HEK293 (cell line): ENCODE results near the gene FOXJ2.

ENCODE experiments used
- CTCF ChIA-PET: fragments of 350-600 bp; formaldehyde crosslinking; extraction: SDS; loops from one replicate; lab custom pipeline; 2021; ENCODE audit warnings: antibody characterized with exemption; lab: Yijun Ruan, JAX
- POLR2A ChIA-PET: fragments of 300-600 bp; formaldehyde crosslinking; extraction: SDS; loops from one replicate; lab custom pipeline; 2020; ENCODE audit warnings: antibody characterized with exemption, inconsistent platforms; lab: Yijun Ruan, JAX
- H3K27ac ChIP-seq: fragments of 200-500 bp; sonication (Bioruptor generic); 2 replicates; pipeline ENCODE4 v1.5.1; 2014; ENCODE audit warnings: low read depth, low read length, control low read depth, inconsistent platforms; ENCODE audit errors: extremely low read depth
- H3K36me3 ChIP-seq, 2 experiments: fragments of 200-500 bp in 1 of 2; sonication (Bioruptor generic) in 1 of 2; 1 replicate in 1 of 2; 2 replicates in 1 of 2; pipeline ENCODE4 v1.5.1; 2014 to 2017; ENCODE audit warnings: inconsistent platforms in 2 of 2, low read length in 2 of 2; ENCODE audit not compliant: control insufficient read depth in 2 of 2, insufficient read depth in 1 of 2
- H3K4me1 ChIP-seq: fragments of 200-500 bp; sonication (Bioruptor generic); 2 replicates; pipeline ENCODE4 v1.5.1; 2014; ENCODE audit warnings: mild to moderate bottlenecking, low read length, inconsistent platforms; ENCODE audit not compliant: control insufficient read depth, insufficient read depth
- H3K4me3 ChIP-seq: 2 replicates; pipeline ENCODE4 v1.5.1; 2011; ENCODE audit warnings: low read depth, mild to moderate bottlenecking, control low read depth, low read length, moderate library complexity
- H3K9me3 ChIP-seq: fragments of 200-500 bp; sonication (Bioruptor generic); 2 replicates; pipeline ENCODE4 v1.5.1; 2014; ENCODE audit warnings: low read depth, low read length, inconsistent platforms; ENCODE audit not compliant: control insufficient read depth, insufficient read depth
- EGR2 ChIP-seq: fragments of 450-650 bp; formaldehyde crosslinking; IDR thresholded peaks from 2 replicates; pipeline ENCODE4 v1.5.1; 2016; ENCODE audit warnings: low read depth, missing biosample characterization, missing genetic modification characterization
- GLIS2 ChIP-seq: fragments of 450-650 bp; formaldehyde crosslinking; IDR thresholded peaks from 2 replicates; pipeline ENCODE4 v1.5.1; 2016; ENCODE audit warnings: missing biosample characterization, missing genetic modification characterization
- HOXA7 ChIP-seq: sonication (generic); formaldehyde crosslinking; IDR thresholded peaks from 2 replicates; pipeline ENCODE4 v1.8.1; 2022; ENCODE audit warnings: missing genetic modification reagents, borderline replicate concordance
- RBAK ChIP-seq: fragments of 450-650 bp; formaldehyde crosslinking; IDR thresholded peaks from 2 replicates; pipeline ENCODE4 v1.5.1; 2016; ENCODE audit warnings: missing biosample characterization, missing genetic modification characterization
- ZBTB21 ChIP-seq: fragments of 450-650 bp; formaldehyde crosslinking; IDR thresholded peaks from 2 replicates; pipeline ENCODE4 v1.5.1; 2017; ENCODE audit warnings: missing biosample characterization, missing genetic modification characterization
- ZFHX2 ChIP-seq: fragments of 450-650 bp; formaldehyde crosslinking; conservative IDR thresholded peaks from 2 replicates; pipeline ENCODE4 v1.5.1; 2016; ENCODE audit warnings: missing biosample characterization, missing genetic modification characterization
- ZNF530 ChIP-seq: fragments of 450-650 bp; formaldehyde crosslinking; IDR thresholded peaks from 2 replicates; pipeline ENCODE4 v1.5.1; 2016; ENCODE audit warnings: low read depth, missing biosample characterization, missing genetic modification characterization
- ZNF549 ChIP-seq: fragments of 450-650 bp; IDR thresholded peaks from 2 replicates; pipeline ENCODE4 v1.5.1; 2018; ENCODE audit warnings: missing biosample characterization, missing genetic modification characterization, mild to moderate bottlenecking, inconsistent platforms, moderate library complexity
- ZNF561 ChIP-seq: fragments of 450-650 bp; IDR thresholded peaks from 2 replicates; pipeline ENCODE4 v1.5.1; 2018; ENCODE audit warnings: missing biosample characterization, missing genetic modification characterization, borderline replicate concordance
- ZNF792 ChIP-seq: fragments of 450-650 bp; formaldehyde crosslinking; IDR thresholded peaks from 2 replicates; pipeline ENCODE4 v1.5.1; 2016; ENCODE audit warnings: missing biosample characterization, missing genetic modification characterization
- TF ChIP-seq, protein P1 (sequence below): fragments of 450-650 bp; formaldehyde crosslinking; IDR thresholded peaks from 2 replicates; pipeline ENCODE4 v1.5.1; 2016; ENCODE audit warnings: missing biosample characterization, missing genetic modification characterization, low read depth
- TF ChIP-seq, protein P2 (sequence below): fragments of 450-650 bp; formaldehyde crosslinking; IDR thresholded peaks from 2 replicates; pipeline ENCODE4 v1.5.1; 2016; ENCODE audit warnings: missing biosample characterization, missing genetic modification characterization, low read depth
- TF ChIP-seq, protein P3 (sequence below): fragments of 450-650 bp; formaldehyde crosslinking; conservative IDR thresholded peaks from 2 replicates; pipeline ENCODE4 v1.5.1; 2016; ENCODE audit warnings: low read depth, missing biosample characterization, missing genetic modification characterization

FOXJ2 gene

DNA sequence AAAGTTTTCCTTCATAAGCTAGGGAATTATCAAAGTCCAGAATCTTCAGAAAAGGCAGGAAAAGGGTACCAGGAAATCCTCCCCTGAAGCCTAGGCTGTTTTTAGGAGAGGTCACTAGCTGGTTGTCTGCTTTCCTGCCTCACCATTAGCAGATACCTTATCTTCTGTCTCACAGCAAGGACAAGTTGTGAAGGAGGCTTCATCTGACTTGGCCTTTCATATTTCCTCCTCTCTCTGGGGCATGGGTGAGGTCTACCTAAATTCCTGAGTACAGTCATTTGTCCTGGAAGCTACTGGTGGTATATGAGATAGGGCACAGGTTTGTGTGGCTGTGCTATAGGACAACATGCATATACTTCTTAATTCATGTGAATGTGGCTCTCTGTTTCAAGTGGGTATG lies 2.3 kb downstream of the FOXJ2 start:
- ChIA-PET POLR2A (no interaction called here), CTCF (interaction anchor here (0.6 to 3.7 kb wide), 6 partner anchors 11 to 203 kb away, joined by 4 to 29 read pairs (median 4); no protein-coding TSS in a partner anchor)
- peaks cover 11% of the 10 kb centered on the region for H3K4me1 ChIP-seq

DNA sequence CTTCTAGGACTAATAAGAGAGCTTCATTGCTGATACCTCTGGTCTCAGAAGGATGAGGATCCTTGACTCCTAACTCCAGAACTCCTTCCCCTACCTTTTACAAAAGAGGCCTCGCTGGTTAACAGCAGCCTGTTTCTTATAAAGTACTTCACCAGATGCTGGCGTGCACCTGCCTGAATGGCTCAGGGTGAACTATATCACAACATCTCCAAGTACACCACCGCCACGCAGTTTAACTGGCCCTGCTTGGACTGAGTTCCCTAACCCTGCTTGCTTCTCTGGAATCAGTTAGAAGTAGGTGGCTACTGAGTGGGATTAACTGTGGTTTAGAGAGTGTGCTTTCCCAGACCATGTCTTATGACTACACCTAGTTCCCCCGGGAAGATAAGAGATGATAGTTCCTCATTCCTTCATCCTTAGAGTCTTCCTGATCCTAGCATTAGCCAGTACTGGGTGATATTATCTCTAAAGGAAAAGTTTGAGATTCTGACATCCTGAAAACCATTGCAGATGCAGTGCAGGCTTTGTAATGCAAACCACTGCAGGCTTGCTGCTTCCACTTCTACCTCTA lies 3.0 kb downstream of the FOXJ2 start:
- Histone ChIP-seq H3K4me3 (no peak overlapping the region), H3K4me1 (peaks cover 11% of the 10 kb centered on the region), H3K36me3 (peaks cover 3 to 8% of the 10 kb centered on the region in 2 experiments; a peak in 2 of 3 replicates), H3K9me3 (no peaks in the 10 kb centered on the region), H3K27ac (no peak overlapping the region)
- TF ChIP-seq ZFHX2 (tag by site-specific recombination) (peak; percentile 22; the same call in 1 of the 2 replicates), EGR2 (peak; percentile 41; the same call in 1 of the 2 replicates), GLIS2 (tag by site-specific recombination) (no peak)
- ChIA-PET CTCF (interaction anchor here (0.8 to 3.7 kb wide), 3 partner anchors 10 to 48 kb away, joined by 3 to 29 read pairs (median 4); no protein-coding TSS in a partner anchor), POLR2A (interaction anchor here (1.3 kb wide), 1 partner anchor 8 kb away, joined by 3 read pairs; no protein-coding TSS in a partner anchor)

More for the DNA sequence above, 2.3 kb downstream of the FOXJ2 start:
- Histone ChIP-seq H3K4me3 (no peak overlapping the region), H3K27ac (no peak overlapping the region), H3K9me3 (no peaks in the 10 kb centered on the region), H3K36me3 (peaks cover 0 to 2% of the 10 kb centered on the region in 2 experiments; a peak in 2 of 3 replicates)
- TF ChIP-seq HOXA7 (CRISPR knock-in tag) (no peak), ZNF549 (no peak), ZBTB21 (tag by site-specific recombination) (no peak), ZNF792 (tag by site-specific recombination) (no peak), ZNF530 (no peak), RBAK (tag by site-specific recombination) (no peak), ZNF561 (tag by site-specific recombination) (no peak)
- TF ChIP-seq, protein P1, sequence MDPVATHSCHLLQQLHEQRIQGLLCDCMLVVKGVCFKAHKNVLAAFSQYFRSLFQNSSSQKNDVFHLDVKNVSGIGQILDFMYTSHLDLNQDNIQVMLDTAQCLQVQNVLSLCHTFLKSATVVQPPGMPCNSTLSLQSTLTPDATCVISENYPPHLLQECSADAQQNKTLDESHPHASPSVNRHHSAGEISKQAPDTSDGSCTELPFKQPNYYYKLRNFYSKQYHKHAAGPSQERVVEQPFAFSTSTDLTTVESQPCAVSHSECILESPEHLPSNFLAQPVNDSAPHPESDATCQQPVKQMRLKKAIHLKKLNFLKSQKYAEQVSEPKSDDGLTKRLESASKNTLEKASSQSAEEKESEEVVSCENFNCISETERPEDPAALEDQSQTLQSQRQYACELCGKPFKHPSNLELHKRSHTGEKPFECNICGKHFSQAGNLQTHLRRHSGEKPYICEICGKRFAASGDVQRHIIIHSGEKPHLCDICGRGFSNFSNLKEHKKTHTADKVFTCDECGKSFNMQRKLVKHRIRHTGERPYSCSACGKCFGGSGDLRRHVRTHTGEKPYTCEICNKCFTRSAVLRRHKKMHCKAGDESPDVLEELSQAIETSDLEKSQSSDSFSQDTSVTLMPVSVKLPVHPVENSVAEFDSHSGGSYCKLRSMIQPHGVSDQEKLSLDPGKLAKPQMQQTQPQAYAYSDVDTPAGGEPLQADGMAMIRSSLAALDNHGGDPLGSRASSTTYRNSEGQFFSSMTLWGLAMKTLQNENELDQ (tag by site-specific recombination) = no peak
- TF ChIP-seq, protein P2, sequence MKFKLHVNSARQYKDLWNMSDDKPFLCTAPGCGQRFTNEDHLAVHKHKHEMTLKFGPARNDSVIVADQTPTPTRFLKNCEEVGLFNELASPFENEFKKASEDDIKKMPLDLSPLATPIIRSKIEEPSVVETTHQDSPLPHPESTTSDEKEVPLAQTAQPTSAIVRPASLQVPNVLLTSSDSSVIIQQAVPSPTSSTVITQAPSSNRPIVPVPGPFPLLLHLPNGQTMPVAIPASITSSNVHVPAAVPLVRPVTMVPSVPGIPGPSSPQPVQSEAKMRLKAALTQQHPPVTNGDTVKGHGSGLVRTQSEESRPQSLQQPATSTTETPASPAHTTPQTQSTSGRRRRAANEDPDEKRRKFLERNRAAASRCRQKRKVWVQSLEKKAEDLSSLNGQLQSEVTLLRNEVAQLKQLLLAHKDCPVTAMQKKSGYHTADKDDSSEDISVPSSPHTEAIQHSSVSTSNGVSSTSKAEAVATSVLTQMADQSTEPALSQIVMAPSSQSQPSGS = no peak
- TF ChIP-seq, protein P3, sequence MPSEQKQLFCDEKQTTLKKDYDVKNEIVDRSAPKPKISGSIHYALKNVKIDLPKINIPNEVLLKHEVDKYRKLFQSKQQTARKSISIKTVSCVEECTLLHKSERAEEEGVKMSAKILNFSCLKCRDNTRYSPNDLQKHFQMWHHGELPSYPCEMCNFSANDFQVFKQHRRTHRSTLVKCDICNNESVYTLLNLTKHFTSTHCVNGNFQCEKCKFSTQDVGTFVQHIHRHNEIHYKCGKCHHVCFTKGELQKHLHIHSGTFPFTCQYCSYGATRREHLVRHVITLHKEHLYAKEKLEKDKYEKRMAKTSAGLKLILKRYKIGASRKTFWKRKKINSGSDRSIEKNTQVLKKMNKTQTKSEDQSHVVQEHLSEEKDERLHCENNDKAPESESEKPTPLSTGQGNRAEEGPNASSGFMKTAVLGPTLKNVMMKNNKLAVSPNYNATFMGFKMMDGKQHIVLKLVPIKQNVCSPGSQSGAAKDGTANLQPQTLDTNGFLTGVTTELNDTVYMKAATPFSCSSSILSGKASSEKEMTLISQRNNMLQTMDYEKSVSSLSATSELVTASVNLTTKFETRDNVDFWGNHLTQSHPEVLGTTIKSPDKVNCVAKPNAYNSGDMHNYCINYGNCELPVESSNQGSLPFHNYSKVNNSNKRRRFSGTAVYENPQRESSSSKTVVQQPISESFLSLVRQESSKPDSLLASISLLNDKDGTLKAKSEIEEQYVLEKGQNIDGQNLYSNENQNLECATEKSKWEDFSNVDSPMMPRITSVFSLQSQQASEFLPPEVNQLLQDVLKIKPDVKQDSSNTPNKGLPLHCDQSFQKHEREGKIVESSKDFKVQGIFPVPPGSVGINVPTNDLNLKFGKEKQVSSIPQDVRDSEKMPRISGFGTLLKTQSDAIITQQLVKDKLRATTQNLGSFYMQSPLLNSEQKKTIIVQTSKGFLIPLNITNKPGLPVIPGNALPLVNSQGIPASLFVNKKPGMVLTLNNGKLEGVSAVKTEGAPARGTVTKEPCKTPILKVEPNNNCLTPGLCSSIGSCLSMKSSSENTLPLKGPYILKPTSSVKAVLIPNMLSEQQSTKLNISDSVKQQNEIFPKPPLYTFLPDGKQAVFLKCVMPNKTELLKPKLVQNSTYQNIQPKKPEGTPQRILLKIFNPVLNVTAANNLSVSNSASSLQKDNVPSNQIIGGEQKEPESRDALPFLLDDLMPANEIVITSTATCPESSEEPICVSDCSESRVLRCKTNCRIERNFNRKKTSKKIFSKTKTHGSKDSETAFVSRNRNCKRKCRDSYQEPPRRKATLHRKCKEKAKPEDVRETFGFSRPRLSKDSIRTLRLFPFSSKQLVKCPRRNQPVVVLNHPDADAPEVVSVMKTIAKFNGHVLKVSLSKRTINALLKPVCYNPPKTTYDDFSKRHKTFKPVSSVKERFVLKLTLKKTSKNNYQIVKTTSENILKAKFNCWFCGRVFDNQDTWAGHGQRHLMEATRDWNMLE (tag by site-specific recombination) = no peak
